GM23338 (cell line): ENCODE data around the gene TYROBP. TPM values are rescaled to one million over a fixed set of nuclear protein-coding genes. Genes with fewer than 3 reads are reported as not detected.

Experiments
- ATAC-seq: fragments of 200-7000 bp; cut with Tn5 transposase; 3 replicates; pipeline ENCODE4 v1.9.1; 2020
- DNase-seq: peaks from one replicate; pipeline ENCODE4 v3.0.0-alpha.2; 2015; ENCODE audit warnings: low spot score
- H2AFZ ChIP-seq: fragments of 200-600 bp; sonication (generic); 2 replicates; pipeline ENCODE4 v1.8.0; 2016; ENCODE audit warnings: antibody characterized with exemption, mild to moderate bottlenecking, moderate library complexity
- H3F3A ChIP-seq: fragments of 200-600 bp; sonication (generic); replicated peaks from 2 replicates; pipeline ENCODE4 v1.8.0; 2017; ENCODE audit warnings: antibody characterized with exemption, mixed run types, low read depth
- H3K27ac ChIP-seq: fragments of 200-600 bp; sonication (generic); 2 replicates; pipeline ENCODE4 v1.6.1; 2016; ENCODE audit warnings: low read depth
- H3K27me3 ChIP-seq: fragments of 200-600 bp; sonication (generic); 2 replicates; pipeline ENCODE4 v1.8.0; 2016; ENCODE audit warnings: mild to moderate bottlenecking, mixed run types, moderate library complexity; ENCODE audit not compliant: insufficient read depth
- H3K36me3 ChIP-seq: fragments of 200-600 bp; sonication (generic); 2 replicates; pipeline ENCODE4 v1.8.0; 2016; ENCODE audit warnings: mild to moderate bottlenecking; ENCODE audit not compliant: insufficient read depth
- H3K4me1 ChIP-seq: fragments of 200-600 bp; sonication (generic); 2 replicates; pipeline ENCODE4 v1.8.0; 2016; ENCODE audit warnings: mild to moderate bottlenecking, moderate library complexity; ENCODE audit not compliant: insufficient read depth
- H3K4me2 ChIP-seq: fragments of 200-600 bp; sonication (generic); 2 replicates; pipeline ENCODE4 v1.7.1; 2017; ENCODE audit warnings: mixed run types
- H3K4me3 ChIP-seq: fragments of 200-600 bp; sonication (generic); 2 replicates; pipeline ENCODE4 v1.6.1; 2016; ENCODE audit warnings: mixed run types
- H3K79me2 ChIP-seq: fragments of 200-600 bp; sonication (generic); replicated peaks from 2 replicates; pipeline ENCODE4 v1.8.0; 2017; ENCODE audit warnings: mild to moderate bottlenecking; ENCODE audit not compliant: insufficient read depth
- H3K9me2 ChIP-seq: fragments of 200-600 bp; sonication (generic); 2 replicates; pipeline ENCODE4 v1.8.0; 2017; ENCODE audit not compliant: insufficient read depth
- H4K20me1 ChIP-seq: fragments of 200-600 bp; sonication (generic); replicated peaks from 2 replicates; pipeline ENCODE4 v1.8.0; 2017; ENCODE audit warnings: mild to moderate bottlenecking; ENCODE audit not compliant: insufficient read depth
- H3K27ac Mint-ChIP-seq: 2 replicates; pipeline ENCODE4 v1.8.0; 2020; ENCODE audit warnings: inconsistent platforms, mild to moderate bottlenecking, moderate library complexity, mixed read lengths
- H3K27me3 Mint-ChIP-seq: 3 replicates; pipeline ENCODE4 v1.8.0; 2022; ENCODE audit warnings: low read depth, mild to moderate bottlenecking, moderate library complexity, mixed read lengths, inconsistent platforms; ENCODE audit not compliant: insufficient read depth, poor library complexity
- H3K36me3 Mint-ChIP-seq: 3 replicates; pipeline ENCODE4 v1.8.0; 2021; ENCODE audit warnings: low read depth, mild to moderate bottlenecking, inconsistent platforms, moderate library complexity, mixed read lengths
- H3K4me1 Mint-ChIP-seq: 3 replicates; pipeline ENCODE4 v1.8.0; 2020; ENCODE audit warnings: mild to moderate bottlenecking, inconsistent platforms, mixed read lengths
- H3K4me3 Mint-ChIP-seq: 3 replicates; pipeline ENCODE4 v1.8.0; 2021; ENCODE audit warnings: moderate library complexity, mild to moderate bottlenecking, inconsistent platforms, mixed read lengths
- H3K9me3 Mint-ChIP-seq: 3 replicates; pipeline ENCODE4 v1.8.0; 2020; ENCODE audit warnings: moderate library complexity, mild to moderate bottlenecking, inconsistent platforms, mixed read lengths
- EZH2 ChIP-seq: fragments of 200-600 bp; sonication (generic); IDR thresholded peaks from one replicate; pipeline ENCODE4 v1.8.0; 2017; ENCODE audit warnings: antibody characterized with exemption, mild to moderate bottlenecking, low read depth; ENCODE audit not compliant: unreplicated experiment
- EZH2phosphoT487 ChIP-seq: fragments of 200-600 bp; sonication (generic); IDR thresholded peaks from one replicate; pipeline ENCODE4 v1.8.1; 2018; ENCODE audit warnings: antibody characterized with exemption; ENCODE audit not compliant: unreplicated experiment
- JUNB ChIP-seq: IDR thresholded peaks from one replicate; pipeline ENCODE4 v1.6.1; 2016; ENCODE audit warnings: antibody characterized with exemption; ENCODE audit not compliant: unreplicated experiment
- REST ChIP-seq: IDR thresholded peaks from one replicate; pipeline ENCODE4 v1.6.1; 2018; ENCODE audit warnings: antibody characterized with exemption; ENCODE audit not compliant: unreplicated experiment
- ZNF114 ChIP-seq: fragments of 250-450 bp; sonication (Bioruptor Pico); IDR thresholded peaks from 2 replicates; pipeline ENCODE4 v1.5.0; 2020; ENCODE audit warnings: mild to moderate bottlenecking, moderate library complexity
- polyA plus RNA-seq: library from polyadenylated mRNA; unstranded; fragments of >200 nt; fragmentation: Nextera tagmentation; extraction: Ambion mirVana; gene quantifications from 2 replicates; pipeline ENCODE4 v1.2.1, GENCODE V29; 2016
- total RNA-seq: library from RNA; depleted of rRNA; stranded (reverse); fragments of >200 nt; shearing (Covaris generic); gene quantifications from 2 replicates; pipeline ENCODE4 v1.2.3, GENCODE V29; 2014
- TF ChIP-seq, protein P1 (sequence below): IDR thresholded peaks from 2 replicates; pipeline ENCODE4 v1.6.1; 2016; ENCODE audit warnings: antibody characterized with exemption
- TF ChIP-seq, protein P2 (sequence below), 2 experiments: fragments of 200-600 bp in 1 of 2; sonication (generic) in 1 of 2; conservative IDR thresholded peaks; 2 replicates each; pipeline versions ENCODE4 v1.5.1 to v1.6.1; 2016 to 2017; ENCODE audit warnings: antibody characterized with exemption in 2 of 2, low read depth in 2 of 2, mild to moderate bottlenecking in 2 of 2, moderate library complexity in 1 of 2

Gene TYROBP
- total and polyA plus RNA-seq, 2 experiments from 2014 or later = not detected

DNA sequence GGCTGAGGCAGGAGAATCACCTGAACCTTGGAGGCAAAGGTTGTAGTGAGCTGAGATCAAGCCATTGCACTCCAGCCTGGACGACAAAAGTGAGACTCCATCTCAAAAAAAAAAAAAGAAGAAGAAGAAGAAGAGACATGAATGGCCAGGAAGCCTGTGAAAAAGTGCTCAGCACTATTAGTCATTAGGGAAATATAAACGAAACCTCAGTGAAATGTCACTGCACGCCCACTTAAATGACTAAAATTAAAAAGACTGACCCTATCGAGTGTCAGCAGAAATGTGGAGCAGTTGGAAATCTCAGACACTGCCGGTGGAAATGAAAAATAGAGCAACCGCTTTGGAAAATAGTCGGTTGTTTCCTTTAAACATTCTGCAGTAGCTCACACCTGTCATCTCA, 5.5 kb upstream of the TYROBP start:
- no peak for DNase-seq
- no peak for ATAC-seq

More for the DNA sequence above, 5.5 kb upstream of the TYROBP start:
- Histone ChIP-seq H3K79me2 (no peaks in the 10 kb centered on the region), H3K27me3 (no peaks in the 10 kb centered on the region), H3K36me3 (no peaks in the 10 kb centered on the region), H3K4me3 (no peak overlapping the region), H3K27ac (no peak overlapping the region), H3K4me1 (0 out of 2 replicates have a peak, but pooled peaks cover 11% of the 10 kb centered on the region), H3K4me2 (no peak overlapping the region), H4K20me1 (no peaks in the 10 kb centered on the region), H3K9me2 (no peaks in the 10 kb centered on the region), H3F3A (no peaks in the 10 kb centered on the region), H2AFZ (no peak overlapping the region)
- Mint-ChIP-seq H3K27me3 (peaks cover 10% of the 10 kb centered on the region), H3K9me3 (no peaks in the 10 kb centered on the region; the same call in 2 of the 3 replicates), H3K36me3 (no peaks in the 10 kb centered on the region), H3K27ac (no peak overlapping the region), H3K4me1 (peaks cover 9% of the 10 kb centered on the region), H3K4me3 (no peak overlapping the region)
- TF ChIP-seq, protein P1, sequence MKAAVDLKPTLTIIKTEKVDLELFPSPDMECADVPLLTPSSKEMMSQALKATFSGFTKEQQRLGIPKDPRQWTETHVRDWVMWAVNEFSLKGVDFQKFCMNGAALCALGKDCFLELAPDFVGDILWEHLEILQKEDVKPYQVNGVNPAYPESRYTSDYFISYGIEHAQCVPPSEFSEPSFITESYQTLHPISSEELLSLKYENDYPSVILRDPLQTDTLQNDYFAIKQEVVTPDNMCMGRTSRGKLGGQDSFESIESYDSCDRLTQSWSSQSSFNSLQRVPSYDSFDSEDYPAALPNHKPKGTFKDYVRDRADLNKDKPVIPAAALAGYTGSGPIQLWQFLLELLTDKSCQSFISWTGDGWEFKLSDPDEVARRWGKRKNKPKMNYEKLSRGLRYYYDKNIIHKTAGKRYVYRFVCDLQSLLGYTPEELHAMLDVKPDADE = no peak
- TF ChIP-seq EZH2phosphoT487 (no peak), JUNB (no peak), ZNF114 (CRISPR knock-in tag) (no peak), EZH2 (no peak), REST (no peak)
- TF ChIP-seq, protein P2, sequence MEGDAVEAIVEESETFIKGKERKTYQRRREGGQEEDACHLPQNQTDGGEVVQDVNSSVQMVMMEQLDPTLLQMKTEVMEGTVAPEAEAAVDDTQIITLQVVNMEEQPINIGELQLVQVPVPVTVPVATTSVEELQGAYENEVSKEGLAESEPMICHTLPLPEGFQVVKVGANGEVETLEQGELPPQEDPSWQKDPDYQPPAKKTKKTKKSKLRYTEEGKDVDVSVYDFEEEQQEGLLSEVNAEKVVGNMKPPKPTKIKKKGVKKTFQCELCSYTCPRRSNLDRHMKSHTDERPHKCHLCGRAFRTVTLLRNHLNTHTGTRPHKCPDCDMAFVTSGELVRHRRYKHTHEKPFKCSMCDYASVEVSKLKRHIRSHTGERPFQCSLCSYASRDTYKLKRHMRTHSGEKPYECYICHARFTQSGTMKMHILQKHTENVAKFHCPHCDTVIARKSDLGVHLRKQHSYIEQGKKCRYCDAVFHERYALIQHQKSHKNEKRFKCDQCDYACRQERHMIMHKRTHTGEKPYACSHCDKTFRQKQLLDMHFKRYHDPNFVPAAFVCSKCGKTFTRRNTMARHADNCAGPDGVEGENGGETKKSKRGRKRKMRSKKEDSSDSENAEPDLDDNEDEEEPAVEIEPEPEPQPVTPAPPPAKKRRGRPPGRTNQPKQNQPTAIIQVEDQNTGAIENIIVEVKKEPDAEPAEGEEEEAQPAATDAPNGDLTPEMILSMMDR (conservative IDR thresholded peaks at IDR 0.05; ENCODE audit: low read depth in 2 of 2) = no peak
